Femur (tissue), 1 donor: Measurements from ENCODE around the gene CHD8.
"Not testable (repeated sequence)": the region's sequence is repeated elsewhere in the genome, so short reads cannot be mapped to it uniquely, and the experiment has no call there.

Experiments used
- DNase-seq: peaks from one replicate; pipeline ENCODE4 v3.0.0-alpha.2; 2017

Gene CHD8

DNA sequence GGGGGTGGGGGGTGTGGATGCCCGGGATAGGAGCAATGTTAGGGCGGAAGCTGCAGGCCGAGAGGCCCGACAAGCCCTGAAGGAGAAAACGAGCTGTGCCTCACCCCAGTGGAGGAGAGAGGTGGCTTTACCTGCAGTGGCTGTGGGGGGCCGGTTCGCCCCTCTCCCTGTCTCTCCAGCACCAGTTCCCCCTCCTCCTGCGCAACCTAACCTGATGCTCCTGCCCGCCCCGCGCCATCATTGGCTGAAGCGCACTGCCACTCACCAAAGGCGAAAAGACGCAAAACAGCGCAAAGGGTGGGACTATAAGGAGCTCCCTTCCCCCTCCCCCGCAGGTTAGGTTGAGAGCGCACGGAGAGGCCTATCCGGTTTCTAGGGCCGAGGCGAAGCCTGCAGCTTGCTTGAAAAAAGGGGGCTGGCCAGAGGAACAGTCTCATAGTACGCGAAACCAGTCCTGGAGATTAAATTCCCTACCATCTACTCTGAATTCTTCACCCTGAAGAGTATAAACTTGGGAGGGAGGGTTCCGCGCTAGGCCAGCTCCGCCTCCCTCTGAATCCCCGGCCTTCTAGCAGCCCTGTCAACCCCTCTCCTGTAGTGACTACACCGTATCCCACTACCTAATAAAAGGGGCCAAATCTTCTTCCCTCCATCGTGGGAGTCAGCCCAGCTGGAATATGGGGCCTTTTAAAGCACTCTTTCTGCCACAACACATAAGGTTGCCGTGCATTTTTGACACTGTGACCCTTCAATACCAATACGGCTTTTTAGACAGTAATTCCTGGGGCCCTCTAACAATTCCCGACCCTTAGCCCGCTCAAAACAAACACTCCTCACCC lies 18.6 kb downstream of the CHD8 start:
- peak; percentile 99 for DNase-seq

DNA sequence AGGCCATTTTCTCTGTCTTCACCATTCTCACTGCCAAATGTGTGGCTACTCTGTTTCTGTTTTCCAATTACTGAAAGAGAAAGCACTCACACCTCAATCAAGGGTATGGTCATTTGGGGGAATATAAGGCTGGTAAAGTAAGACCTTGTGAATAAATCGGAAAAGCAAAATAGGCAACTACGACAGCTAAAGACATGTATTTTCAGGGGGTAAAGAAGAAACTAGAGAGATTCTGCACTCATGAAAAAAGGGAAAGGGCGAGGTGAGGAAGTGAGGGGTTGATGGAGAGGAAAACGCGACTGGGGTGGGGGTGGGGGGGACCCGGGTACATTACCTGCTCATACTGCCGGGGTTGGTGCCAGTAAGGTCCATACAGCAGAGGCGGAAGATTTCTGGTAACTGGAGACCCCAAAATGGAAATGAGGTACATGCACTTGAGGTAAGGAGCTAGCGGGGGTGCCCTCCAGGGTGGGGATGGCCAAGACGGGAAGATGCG lies 19.3 kb downstream of the CHD8 start:
- no peak for DNase-seq

- DNase-seq: no peak
Observed at GRCh38 chr14:21431126-21431525, 24.8 kb downstream of the CHD8 start.

DNA sequence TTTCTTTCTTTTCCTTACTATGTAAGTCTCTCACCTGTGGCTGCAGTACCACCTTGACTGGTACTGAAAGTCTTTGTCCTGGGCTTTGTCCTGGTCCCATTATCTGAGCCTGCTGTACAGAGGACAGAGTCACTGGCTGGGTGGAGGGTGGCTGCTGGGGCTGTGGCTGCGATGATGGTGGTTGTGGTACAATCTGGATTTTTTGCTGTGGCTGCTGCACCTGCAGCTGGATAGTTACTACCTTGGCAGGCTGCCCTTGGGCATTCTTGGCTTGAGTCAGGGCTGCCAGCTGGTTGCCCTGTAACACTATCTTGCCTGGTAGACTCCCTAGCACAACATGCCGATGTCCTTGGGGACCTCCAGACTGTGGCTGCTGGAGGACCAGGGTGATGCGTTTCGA lies 27.0 kb downstream of the CHD8 start:
- peak; percentile 34 for DNase-seq

- DNase-seq: no peak
Observed at GRCh38 chr14:21426692-21427091, 29.2 kb downstream of the CHD8 start.

DNA sequence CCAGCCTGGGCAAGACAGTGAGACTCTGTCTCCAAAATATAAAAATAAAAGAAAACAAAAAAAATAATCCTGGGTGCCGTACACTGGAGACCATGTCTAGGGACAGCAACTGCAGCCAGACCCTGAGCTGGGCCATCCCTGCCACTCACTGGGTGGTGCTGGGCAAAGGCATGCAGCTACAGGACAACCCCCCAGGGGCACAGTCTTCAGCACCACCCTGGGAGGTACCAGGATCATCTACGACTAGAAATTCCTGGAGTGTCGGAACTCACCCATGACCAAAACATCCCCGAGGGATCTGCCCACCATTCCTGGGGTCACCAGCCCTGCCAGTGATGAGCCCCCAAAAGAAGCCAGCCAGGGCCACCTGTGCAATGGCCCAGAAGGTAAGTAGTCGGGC lies 36.4 kb downstream of the CHD8 start:
- no peak for DNase-seq

GRCh38 chr14:21415329-21415728 lies 40.6 kb downstream of the CHD8 start:
- DNase-seq: no peak

DNA sequence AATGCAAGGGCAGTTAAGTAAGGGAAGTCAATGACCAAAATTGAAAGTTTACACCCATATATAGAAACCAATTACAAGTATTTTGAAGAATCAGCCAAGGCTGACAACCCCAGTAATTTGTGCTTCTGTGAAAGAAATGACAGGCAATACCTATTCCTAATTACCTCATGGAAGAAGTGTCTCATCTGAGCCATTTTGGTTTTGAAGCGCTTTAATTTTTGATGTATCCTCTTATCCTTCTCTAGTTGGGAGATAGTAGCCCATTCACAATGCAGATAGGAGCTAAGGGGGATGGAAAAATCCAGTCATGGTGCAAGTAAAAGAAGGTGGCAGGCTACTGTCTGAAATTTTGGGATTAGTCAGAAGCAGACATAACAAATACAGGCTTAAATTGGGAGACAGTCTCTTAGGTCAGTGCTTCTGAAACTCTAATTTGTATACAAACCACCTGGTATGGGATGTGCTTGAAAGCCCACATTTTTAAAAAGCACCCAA lies 41.7 kb downstream of the CHD8 start:
- no peak for DNase-seq

DNA sequence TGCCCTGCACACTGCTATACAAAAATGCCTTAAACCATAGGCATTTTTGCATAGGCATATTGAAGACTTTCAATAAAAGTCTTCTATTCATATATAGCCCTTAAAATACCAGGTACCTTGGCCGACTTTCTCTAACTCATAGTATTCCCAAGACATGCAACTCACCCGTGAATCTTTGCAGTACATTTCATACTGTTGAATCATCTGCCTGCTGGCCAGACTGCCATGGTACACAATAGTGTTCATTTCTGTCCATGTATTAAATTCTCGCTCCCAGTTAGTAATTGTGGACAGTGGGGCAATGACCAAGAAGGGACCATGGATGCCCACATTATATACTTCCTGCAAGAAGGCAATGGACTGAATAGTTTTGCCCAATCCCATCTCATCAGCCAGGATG lies 47.8 kb downstream of the CHD8 start:
- no peak for DNase-seq

DNA sequence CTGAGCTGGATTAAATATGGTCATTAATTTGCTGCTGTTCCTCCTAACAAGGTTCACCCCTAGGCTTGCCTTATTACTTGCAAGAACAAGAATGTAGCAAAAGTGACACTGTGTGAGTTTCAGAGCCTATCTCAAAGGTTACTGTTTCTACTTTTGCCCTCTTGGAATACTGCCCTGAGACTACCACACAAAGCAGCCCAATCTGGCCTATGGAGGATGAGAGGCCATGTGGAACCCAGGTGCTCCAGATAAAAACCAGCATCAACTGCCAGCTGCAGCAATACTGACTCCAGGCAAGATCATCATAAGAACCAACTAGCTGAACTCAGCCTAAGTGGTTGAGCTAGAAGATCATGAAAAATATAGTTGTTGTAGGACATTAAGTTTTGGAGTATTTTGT lies 49.7 kb downstream of the CHD8 start:
- no peak for DNase-seq

- DNase-seq: no peak
Observed at GRCh38 chr14:21405097-21405496, 50.8 kb downstream of the CHD8 start.

DNA sequence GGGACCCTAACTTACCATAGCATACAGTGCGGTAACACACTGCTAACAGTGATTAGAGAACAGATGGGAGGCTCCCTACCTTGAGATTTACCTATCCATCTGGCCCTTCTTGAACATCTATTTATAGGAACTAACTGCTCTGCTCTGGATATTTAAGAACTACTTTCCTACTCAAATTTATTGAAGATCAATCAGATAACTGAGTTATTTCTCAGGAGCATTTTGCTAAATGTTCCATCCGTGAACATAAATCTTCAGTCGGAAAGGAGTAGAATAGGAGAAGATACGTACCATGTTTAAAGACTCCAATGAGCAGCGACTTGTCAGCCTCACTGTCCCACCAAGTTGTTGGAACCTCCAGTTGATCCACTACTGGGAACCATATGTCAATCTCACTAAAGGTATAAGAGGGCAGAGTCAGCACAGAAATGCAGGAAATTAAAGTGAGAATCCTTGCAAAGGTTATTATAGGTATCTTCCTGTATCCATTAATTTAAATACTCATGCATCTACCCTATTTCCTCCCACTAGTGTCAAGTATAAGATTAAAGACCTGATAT lies 56.5 kb downstream of the CHD8 start:
- DNase-seq: no peak

GRCh38 chr14:21398901-21399300 lies 57.0 kb downstream of the CHD8 start:
- no peak for DNase-seq

- DNase-seq: no peak
Observed at GRCh38 chr14:21395450-21395849, 60.5 kb downstream of the CHD8 start.

GRCh38 chr14:21385188-21385904 lies 70.6 kb downstream of the CHD8 start:
- DNase-seq: no peak

DNA sequence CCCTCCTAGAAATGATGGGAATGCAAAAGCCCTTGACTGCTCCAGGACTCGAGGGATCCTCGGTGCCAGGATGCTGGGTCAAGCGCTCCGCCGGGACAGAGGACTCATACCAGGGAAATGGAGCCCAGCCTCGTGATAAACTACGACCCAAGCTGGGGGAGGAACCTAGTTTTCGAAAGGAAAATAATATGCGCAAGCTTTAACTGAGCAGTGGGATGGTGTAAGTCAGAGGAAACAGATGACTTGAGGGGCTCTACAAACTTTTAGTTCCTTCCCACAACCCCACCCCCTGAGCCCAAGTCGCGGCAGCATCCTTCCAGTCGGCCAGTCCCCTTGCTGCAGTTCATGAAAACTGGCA lies 71.5 kb downstream of the CHD8 start:
- DNase-seq: no peak

DNA sequence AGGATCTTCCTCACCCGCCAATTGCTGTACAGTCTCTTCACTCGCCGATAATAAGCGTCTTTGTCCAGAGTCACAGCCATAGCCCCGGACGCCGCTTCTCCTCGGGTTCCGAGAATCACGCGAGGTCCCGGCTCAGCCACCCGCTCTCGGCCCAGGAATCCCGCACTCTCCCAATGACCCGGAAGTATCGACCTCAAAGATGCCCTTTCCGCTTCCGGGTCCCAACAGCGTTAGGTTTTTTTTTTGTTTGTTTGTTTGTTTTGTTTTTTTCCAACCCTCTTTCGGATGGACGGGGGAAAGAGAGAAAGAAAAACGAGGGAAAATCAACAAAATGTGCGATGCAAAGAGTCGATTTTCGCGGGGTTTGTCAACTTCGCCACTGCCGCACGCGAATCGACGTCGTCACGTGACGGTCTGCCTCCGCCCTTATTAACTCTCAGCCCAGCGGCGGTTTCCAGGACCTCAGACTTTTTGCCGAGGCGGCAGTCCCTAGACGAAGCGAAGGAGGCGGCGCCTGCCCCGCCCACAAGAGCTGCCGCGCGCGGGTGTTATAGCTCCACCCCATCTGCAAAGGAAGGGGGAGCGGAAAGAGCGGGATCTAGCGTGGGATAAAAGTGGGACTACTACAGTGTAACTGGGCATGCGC lies 72.0 kb downstream of the CHD8 start, which contains the start of gene SUPT16H:
SUPT16H (minus strand) TSS at position 172 of the 646 bp plus-strand sequence; CDS start at position 80, 92 bp downstream.
- peak; percentile 98 for DNase-seq

DNA sequence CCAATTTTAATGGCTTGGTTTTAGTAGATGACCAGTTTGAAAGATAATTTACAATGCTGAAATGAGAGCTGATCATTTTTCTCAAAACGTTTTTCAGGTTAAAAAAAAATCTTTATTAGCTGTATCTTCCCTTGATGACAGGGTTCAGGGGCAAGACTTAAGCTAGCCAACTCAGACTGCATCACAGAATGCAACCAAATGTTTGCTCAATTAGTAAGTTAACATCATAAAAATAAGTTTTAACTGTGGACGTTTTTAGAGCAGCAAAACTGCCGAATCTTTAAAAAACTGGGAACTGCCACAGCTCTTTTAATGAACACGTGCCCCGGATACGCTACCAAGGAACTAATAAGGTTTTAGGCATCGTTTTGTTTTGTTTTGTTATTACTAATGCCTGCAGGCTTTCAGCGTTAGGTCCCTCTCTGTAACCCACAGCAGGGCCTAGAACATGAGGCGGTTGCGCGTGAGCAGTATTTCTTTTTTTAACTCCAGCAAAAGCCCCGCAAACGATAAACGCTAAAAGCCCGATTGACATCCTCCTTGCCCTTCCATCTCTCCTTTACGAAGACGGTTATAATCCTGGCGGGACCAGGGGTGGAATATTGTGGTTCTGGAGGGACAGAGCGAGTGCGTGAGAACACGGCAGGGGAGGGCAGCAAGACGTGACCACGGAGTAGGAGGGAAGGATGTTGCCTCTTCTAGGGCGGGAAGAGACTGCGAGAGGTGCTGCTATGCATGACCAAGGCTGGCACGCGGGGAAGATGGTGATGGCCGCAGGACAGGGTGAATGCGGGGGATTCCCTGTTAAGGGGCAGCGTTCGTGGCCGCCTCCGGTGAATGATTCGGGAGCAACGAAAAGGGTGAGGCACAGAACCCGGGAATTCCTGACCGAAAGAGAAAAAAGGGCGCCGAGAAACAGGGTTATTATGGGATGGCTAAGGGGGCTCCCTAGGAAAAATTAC lies 72.8 kb downstream of the CHD8 start:
- peak; percentile 61 for DNase-seq

- no peak for DNase-seq
Observed at GRCh38 chr14:21382095-21382494, 73.8 kb downstream of the CHD8 start.

DNA sequence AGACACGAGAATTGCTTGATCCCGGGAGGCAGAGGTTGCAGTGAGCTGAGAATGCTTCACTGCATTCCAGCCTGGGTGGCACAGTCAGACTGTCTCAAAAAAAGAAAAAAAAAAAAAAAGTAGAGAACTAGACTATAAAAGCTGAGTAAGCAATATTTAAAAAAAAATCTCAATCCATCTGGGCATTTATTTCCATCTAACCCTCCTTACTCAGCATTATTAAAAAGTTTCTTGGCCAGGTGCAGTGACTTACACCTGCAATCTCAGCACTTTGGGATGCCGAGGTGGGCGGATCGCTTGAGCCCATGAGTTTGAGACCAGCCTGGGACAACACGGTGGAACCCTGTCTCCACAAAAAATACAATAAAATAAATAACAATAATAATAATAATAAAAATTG lies 76.6 kb downstream of the CHD8 start:
- no peak for DNase-seq

DNA sequence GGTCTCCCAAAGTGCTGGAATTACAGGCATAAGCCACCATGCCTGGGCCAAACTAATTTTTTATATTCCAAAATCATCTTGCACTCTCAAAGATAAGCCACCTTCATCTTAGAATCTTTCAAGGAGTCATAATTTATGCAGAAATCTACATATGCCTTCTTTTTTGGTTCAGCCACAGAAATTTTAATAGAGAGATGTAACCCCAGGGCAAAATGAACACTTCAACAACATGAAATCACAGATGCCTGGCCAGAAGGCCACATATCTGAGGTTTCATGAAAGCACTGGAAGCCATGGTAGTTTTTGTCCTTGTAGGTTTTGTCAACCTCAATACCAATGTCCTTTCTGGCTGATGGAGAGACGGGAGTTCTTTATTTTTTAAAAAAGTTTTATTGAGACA lies 81.9 kb downstream of the CHD8 start:
- DNase-seq: no peak

- not testable (repeated sequence) for DNase-seq
Observed at GRCh38 chr14:21372814-21373213, 83.1 kb downstream of the CHD8 start.
